ENCODE measurements around the gene NDC1.

- TF ChIP-seq POLR2AphosphoS5 (IDR thresholded peaks at IDR 0.05) (no peak), CTCF (IDR thresholded peaks at IDR 0.05) (no peak), EP300 (IDR thresholded peaks at IDR 0.05) (no peak)
Observed at GRCh38 chr1:53733975-53734649, 104.0 kb downstream of the NDC1 start.

Measured in gastroesophageal sphincter (tissue), 3 donors.